ENCODE measurements around the gene SEC16A. TPM values are rescaled to one million over a fixed set of nuclear protein-coding genes. Genes with fewer than 3 reads are reported as not detected.

The SEC16A gene, protein sequence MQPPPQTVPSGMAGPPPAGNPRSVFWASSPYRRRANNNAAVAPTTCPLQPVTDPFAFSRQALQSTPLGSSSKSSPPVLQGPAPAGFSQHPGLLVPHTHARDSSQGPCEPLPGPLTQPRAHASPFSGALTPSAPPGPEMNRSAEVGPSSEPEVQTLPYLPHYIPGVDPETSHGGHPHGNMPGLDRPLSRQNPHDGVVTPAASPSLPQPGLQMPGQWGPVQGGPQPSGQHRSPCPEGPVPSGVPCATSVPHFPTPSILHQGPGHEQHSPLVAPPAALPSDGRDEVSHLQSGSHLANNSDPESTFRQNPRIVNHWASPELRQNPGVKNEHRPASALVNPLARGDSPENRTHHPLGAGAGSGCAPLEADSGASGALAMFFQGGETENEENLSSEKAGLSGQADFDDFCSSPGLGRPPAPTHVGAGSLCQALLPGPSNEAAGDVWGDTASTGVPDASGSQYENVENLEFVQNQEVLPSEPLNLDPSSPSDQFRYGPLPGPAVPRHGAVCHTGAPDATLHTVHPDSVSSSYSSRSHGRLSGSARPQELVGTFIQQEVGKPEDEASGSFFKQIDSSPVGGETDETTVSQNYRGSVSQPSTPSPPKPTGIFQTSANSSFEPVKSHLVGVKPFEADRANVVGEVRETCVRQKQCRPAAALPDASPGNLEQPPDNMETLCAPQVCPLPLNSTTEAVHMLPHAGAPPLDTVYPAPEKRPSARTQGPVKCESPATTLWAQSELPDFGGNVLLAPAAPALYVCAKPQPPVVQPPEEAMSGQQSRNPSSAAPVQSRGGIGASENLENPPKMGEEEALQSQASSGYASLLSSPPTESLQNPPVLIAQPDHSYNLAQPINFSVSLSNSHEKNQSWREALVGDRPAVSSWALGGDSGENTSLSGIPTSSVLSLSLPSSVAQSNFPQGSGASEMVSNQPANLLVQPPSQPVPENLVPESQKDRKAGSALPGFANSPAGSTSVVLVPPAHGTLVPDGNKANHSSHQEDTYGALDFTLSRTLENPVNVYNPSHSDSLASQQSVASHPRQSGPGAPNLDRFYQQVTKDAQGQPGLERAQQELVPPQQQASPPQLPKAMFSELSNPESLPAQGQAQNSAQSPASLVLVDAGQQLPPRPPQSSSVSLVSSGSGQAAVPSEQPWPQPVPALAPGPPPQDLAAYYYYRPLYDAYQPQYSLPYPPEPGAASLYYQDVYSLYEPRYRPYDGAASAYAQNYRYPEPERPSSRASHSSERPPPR (N-terminal part only)
- polyA plus RNA-seq (2012; ENCODE audit: insufficient read length, low read depth) = 64.9 TPM

DNA sequence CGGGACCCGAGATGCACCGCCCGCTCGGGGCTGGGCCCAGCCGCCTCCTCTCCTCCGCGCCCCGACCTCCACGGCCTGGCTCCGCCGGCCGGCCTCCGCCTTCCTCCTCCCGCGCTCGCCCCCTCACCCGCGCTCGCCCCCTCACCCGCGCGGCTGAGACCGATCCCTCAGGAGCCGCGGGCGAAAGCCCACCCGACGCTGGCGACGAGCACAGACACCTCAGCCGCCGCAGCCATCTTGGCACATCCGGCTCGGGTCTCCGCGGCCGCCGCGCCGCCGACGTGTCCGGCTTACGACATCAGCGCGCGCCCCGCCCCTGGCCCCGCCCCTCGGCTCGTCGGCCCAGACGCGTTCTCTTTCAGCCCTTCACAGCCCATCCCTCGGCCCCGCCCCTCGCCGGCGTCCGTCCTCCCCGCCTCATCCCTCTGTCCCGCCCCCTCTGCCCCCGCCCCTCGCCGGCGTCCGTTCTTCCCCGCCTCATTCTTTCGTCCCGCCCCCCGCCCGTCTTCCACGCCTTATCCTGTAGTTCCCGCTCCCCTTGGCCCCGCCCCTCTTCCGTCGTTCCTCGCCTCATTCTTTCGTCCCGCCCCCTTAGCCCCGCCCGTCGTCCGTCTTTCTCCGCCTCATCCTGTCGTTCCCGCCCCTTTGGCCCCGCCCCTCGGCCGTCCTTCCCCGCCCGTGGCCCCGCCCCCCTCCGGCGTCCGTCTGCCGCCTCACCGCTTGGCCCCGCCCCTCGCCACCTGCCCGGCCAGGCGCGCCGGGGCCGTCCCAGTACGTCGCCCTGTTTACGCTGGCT lies at the start of gene SEC16A:
Gene SEC16A, minus strand, starts transcription at position 248 of the 796 bp plus-strand sequence. CDS start 5,425 bp downstream, outside the sequence.
- TF ChIP-seq SIN3A (IDR thresholded peaks at IDR 0.05; ENCODE audit: borderline replicate concordance, insufficient read depth, low read length) (peak; percentile 31; the same call in 1 of the 2 replicates), TAF1 (IDR thresholded peaks at IDR 0.05; ENCODE audit: borderline replicate concordance, insufficient read depth, low read length) (peak; percentile 77), POLR2AphosphoS5 (IDR thresholded peaks at IDR 0.05; ENCODE audit: low read depth, low read length) (peak; percentile 48), FOXP2 (optimal IDR thresholded peaks at IDR 0.05; ENCODE audit: borderline replicate concordance, extremely low read depth, extremely low read length, insufficient read depth) (no peak)
- TF ChIP-seq, protein P1, sequence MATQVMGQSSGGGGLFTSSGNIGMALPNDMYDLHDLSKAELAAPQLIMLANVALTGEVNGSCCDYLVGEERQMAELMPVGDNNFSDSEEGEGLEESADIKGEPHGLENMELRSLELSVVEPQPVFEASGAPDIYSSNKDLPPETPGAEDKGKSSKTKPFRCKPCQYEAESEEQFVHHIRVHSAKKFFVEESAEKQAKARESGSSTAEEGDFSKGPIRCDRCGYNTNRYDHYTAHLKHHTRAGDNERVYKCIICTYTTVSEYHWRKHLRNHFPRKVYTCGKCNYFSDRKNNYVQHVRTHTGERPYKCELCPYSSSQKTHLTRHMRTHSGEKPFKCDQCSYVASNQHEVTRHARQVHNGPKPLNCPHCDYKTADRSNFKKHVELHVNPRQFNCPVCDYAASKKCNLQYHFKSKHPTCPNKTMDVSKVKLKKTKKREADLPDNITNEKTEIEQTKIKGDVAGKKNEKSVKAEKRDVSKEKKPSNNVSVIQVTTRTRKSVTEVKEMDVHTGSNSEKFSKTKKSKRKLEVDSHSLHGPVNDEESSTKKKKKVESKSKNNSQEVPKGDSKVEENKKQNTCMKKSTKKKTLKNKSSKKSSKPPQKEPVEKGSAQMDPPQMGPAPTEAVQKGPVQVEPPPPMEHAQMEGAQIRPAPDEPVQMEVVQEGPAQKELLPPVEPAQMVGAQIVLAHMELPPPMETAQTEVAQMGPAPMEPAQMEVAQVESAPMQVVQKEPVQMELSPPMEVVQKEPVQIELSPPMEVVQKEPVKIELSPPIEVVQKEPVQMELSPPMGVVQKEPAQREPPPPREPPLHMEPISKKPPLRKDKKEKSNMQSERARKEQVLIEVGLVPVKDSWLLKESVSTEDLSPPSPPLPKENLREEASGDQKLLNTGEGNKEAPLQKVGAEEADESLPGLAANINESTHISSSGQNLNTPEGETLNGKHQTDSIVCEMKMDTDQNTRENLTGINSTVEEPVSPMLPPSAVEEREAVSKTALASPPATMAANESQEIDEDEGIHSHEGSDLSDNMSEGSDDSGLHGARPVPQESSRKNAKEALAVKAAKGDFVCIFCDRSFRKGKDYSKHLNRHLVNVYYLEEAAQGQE (IDR thresholded peaks at IDR 0.05; ENCODE audit: insufficient read depth in 1 of 2, low read depth in 2 of 2, low read length in 2 of 2) = no peak

DNA sequence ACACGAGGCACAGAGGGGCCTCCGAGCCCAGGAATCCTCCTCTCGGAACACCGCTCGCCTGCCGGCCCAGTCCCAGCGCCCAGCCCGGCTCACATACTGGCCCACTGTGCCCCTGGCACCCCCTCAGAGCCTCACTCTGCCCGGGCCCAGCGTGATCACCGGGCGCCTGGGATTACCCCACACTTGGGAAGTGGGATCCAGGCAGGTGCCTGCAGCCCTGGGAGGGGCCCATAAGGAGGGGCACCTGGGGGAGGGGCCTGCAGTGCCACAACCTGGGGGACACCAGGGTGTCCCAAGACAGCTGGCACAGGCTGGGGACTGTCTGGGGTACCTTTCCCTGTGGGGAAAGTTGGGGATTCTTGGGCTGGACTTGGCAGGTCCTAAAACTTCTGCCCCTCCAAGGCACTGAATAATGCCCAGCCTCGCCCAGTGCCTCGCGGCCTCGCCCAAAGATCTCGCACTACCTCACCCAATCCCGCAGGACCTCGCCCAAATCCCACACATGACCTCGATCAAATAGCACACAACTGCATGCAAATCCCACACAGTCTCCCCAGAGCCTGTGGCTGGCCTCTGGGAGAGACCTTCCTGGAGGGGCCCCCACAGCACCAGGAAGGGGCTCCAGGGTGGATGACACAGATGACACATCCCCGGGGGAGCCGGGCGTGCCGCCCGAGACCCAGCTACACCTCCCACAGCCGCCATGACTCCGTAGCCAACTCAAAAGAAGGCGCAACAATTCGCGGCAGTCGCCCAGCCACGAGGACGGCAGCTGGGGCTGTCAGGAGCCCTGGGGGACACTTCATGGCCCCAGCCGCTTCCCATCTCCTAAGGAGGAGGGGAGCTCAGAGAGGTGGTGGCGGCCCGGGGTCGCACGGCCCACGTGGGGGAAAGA lies 49.3 kb upstream of the SEC16A start:
- TF ChIP-seq SIN3A (IDR thresholded peaks at IDR 0.05; ENCODE audit: borderline replicate concordance, insufficient read depth, low read length) = no peak
- TF ChIP-seq TAF1 (IDR thresholded peaks at IDR 0.05; ENCODE audit: borderline replicate concordance, insufficient read depth, low read length) = no peak
- TF ChIP-seq POLR2AphosphoS5 (IDR thresholded peaks at IDR 0.05; ENCODE audit: low read depth, low read length) = no peak
- TF ChIP-seq FOXP2 (optimal IDR thresholded peaks at IDR 0.05; ENCODE audit: borderline replicate concordance, extremely low read depth, extremely low read length, insufficient read depth) = no peak
- TF ChIP-seq, protein P1 (IDR thresholded peaks at IDR 0.05; ENCODE audit: insufficient read depth in 1 of 2, low read depth in 2 of 2, low read length in 2 of 2) = no peak

DNA sequence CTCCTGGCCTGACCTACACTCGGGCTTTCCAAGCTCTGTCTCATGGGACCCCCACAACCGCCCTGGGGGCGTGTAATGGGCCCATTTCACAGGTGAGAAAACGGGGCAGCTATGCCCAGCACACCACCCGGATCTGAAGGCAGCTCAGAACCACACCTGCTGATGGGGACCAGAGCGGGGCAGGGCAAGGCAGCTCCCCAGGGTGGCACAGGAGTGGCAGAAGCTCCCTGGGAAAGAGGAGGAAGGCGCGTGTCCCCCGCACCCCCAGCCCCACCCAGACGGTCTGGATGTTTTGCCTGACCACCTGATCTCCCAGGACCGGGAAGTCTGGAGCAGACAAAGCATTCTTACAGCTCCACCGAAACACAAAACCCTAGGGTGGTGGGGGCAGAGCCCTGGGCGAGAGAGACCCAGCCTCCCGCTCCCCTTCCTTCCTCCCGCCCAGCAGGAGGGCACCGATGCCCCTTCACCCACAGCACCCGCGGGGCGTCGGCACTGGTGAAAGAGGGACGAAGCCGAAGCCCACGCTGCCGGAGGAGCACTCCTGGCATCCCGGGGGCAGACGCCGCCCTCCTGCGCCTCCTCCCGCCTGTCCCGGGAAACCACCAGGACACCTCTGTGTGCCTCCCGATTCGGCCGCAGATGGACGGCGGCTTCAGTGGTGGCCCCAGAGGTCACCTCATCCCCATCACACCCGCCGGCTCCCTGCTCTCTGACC lies 48.5 kb upstream of the SEC16A start:
- TF ChIP-seq TAF1 (IDR thresholded peaks at IDR 0.05; ENCODE audit: borderline replicate concordance, insufficient read depth, low read length) (no peak), POLR2AphosphoS5 (IDR thresholded peaks at IDR 0.05; ENCODE audit: low read depth, low read length) (no peak), SIN3A (IDR thresholded peaks at IDR 0.05; ENCODE audit: borderline replicate concordance, insufficient read depth, low read length) (no peak), FOXP2 (optimal IDR thresholded peaks at IDR 0.05; ENCODE audit: borderline replicate concordance, extremely low read depth, extremely low read length, insufficient read depth) (no peak)
- TF ChIP-seq, protein P1 (IDR thresholded peaks at IDR 0.05; ENCODE audit: insufficient read depth in 1 of 2, low read depth in 2 of 2, low read length in 2 of 2) = no peak

Data from PFSK-1 (cell line).